CD4-positive, alpha-beta T cell treated with Interleukin-15 for 4 hours (primary cell): Measurements from ENCODE around the gene XPO5.
"Not testable (repeated sequence)": the region's sequence is repeated elsewhere in the genome, so short reads cannot be mapped to it uniquely, and the experiment has no call there.

Experiments used
- DNase-seq: peaks from one replicate; pipeline ENCODE4 v3.0.0-alpha.2; 2020; ENCODE audit warnings: low spot score

XPO5 gene

DNA sequence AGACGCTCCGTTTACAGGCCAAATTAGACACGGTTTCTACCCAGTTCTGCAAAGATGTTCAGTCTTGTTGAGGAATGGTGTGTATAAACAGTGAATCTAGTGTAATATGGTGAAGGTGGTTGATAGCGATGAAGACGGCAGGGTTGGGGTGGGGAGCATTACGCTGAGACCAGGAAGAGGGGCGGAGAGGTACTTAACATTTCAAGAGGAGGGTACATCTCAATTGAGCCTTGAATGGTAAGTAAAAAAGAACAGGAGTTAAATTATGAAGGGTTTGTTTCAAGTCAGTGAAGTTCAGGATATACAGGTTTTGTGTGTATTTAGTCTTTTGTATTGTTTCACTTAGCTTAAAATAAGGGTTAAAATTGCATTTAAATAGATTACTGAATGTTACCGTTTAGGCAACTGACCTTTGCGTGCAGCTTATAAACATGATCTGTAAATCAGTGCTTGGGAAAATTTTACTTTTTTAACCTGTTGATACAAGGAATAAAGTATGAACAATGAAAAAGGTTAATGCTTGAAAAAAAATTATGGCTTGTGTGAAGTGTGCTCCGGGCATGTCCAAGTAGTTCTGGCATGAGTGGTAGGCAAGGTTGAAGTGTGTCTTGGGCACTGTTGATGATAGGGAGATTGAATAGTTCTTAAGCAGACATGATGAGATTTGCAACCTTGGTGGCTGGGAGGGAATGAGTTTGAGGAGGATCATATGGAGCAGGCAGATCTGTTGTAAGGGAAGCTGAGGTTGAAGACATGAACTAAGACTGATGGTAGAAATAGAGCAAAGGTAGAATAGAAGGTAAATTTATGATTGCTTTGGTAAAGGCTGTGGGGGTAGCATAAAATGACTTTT lies 58.1 kb downstream of the XPO5 start:
- DNase-seq: no peak

DNA sequence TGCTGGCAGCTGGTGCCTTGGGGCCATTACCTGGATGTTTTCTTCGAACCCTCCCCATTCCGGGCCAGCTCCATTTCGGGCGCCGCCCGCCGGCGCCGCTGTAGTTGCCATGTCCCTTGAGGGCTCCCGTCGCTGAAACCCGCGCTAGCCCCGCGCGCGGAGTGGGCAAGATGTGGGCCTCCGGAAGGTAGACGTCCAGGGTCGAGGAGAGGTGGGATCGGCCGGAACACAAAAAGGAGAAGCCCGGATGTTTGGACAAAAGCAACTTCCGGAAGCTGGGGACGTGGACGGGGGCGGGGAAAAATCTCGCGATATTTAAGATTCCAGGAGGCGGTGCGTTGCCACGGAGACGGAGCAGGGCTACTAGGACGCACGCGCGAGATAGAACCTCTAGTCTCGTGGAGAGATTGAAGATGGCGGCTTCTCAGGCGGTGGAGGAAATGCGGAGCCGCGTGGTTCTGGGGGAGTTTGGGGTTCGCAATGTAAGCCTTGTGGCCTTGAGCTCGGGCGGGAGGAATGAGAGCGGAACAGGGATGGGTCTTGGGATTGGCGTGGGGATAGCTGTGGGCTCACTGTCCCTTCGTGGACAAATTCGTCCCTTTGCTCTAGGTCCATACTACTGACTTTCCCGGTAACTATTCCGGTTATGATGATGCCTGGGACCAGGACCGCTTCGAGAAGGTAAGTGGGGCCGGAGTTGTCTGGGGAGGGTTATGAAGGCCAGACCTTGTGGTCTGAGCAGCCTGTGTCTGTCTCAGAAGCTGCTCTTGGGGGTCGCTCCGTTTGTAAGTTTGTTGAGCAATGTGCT lies 58.9 kb downstream of the XPO5 start, which contains the start of the genes POLR1C and YIPF3:
POLR1C (plus strand) TSS at position 393 of the 808 bp plus-strand sequence; CDS start at position 414, 21 bp downstream.
YIPF3 (minus strand) TSS at position 230 of the 808 bp plus-strand sequence; CDS start at position 111, 119 bp downstream.
- DNase-seq: peak; percentile 95

DNA sequence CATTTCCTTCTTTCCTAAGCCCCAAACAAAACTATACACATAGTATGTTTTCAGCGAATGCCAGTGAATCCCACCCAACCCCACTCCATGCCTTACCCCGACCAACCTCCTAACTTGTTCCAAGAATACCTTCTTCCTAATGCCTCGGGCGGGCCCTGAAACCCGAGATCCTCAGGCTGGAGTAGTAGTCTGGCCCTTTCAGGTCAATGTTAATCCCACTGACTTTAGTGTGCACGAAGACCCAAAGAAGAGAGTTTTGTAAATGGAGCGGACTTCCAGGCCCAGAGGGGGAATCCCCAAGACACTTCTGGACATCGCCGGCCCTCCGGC lies 59.5 kb downstream of the XPO5 start:
- no peak for DNase-seq

DNA sequence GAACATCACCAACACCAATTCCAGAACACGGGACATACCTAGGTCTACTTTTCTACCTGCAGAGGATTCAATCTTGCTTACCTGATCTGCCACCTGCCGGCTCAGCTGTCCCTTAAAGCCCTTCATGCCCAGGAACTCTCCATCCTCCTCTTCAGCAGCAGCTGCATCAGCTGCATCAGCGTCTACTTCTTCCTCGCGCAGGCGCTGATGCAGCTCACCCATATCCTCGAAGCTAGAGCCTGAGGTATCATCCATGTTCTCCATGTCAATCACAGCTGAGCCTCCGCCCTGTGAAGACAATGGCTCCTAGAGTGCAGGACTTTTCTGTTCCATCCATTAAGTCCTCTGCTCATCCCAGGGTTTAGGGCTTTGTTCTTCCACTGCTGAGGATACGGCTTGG lies 60.0 kb downstream of the XPO5 start:
- no peak for DNase-seq

DNA sequence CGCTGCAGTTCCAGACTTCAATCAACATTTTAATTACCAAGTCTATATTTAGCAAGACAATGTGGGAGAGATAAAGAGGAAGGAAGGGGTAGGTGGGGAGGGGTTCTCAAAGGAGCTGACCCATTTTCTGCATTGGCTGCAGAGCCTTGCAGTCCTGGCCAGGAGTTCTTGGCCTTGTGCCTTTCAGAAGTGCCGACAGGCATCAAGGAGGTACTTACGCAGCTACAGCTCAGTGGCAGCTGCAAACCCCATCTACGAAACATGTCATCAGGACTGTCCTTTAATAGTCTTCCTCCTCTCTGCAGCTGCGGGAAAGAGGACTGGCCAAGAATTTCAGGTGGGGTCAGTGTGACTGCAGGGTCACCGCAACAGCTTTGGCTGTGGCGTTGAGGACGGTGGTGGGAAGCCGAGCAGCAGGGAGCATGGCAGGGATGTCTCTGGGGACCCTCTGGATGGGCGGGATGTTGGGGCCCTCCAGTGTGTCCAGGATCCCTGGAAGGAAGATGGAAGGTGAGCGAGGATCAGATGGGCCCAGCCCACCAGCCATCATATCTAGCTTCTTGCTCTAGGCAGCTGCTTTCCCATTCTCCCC lies 63.9 kb downstream of the XPO5 start:
- no peak for DNase-seq

DNA sequence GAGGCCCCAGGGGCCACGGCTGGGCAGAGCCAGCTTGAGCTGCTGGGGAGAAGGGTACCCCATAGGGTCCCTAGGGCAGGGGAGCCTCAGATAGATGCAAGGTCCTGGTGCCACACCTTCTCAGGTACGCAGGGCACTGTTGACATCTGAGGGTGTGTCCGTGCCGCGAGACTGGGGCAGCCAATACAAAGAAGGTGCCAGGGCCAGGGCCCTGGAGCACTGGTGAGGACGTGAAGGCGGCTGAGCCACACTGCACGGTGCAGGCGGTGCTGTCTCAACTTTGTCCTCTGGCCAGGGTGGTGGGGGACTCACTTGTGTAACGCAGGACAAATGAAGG lies 65.0 kb downstream of the XPO5 start:
- no peak for DNase-seq

DNA sequence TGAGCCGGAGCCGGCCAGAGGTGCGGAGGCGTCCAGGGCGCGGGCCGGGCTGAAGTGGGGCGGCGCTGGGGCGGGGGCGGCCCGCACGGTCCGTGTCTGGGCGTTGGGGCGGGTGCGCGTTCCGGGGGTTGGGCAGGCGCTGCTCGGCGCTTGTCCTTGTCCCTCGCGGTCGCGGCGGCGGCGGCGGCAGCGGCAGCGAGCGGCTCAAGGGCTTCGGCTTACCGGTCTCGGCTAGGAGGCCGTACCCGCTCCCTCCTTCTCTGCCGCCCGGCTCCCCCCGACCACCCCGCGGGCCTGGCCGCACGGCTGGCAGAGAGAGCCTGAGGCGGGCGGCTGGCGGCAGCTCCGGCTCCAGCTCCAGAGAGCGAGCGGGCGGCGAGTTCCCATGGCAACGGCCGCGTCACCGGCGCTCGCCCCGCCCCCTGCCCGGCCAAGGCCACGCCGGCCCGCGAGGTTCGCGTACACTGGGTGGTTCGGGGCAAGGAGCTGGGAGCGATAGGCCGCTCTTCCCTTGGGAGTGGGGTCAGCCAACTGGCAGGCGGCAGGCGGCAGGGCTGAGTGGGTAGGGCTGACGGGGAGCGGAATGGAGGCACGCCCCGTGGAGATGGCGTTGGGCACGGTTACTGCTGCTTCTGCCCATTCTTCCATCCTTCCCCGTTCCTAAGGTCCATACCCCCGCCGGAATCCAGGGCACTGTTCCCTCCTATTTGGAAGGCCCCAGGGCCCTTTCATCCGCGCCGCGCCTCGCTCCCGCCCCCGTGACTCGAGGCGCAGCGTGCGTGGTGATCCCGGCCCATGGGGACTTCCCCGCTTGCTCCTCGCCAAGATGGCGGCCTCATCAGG lies 65.6 kb downstream of the XPO5 start, which contains the start of gene LRRC73:
LRRC73 (minus strand) TSS at position 363 of the 843 bp plus-strand sequence. CDS start 561 bp downstream, outside the sequence.
- peak; percentile 74 for DNase-seq

DNA sequence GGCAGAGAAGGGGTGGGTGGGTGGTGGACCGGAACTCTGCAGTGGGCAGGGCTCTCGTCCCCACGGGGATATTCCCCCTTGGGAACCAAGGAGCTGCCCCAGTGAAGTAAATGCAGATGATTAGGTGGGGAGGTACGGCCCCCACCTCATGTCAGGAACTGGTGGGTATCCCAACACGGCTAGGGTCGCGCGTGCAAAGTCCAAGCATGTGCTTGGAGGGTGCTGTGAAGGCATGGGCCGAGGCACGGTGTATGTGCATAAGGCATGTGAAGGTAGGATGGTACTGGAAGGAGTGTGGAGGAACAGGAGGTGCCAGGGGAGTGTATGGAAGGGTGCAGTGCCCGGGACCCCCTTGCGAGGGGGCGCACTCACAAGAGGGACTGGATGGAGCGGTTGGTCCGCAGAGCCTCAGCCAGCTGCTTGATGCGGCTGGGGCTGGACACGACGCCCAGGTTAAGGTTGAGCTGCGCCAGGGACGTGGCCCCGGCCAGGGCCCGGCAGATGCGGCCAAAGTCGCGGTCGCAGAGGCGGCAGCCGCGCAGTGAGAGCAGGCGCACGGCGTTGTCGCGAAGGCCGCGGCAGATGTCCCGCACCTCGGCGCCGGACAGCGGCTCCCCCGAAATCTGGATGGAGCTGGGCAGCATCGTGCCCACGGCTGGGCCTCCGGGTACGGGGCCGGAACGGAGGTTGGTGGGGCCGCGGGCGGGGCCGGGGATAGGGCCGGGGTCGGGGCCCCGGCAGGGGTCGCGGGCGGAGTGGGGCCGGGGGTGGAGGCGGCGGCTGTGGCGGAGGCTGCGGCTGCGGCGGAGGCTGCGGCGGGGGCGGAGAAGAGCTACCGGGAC lies 66.5 kb downstream of the XPO5 start:
- DNase-seq: no peak

DNA sequence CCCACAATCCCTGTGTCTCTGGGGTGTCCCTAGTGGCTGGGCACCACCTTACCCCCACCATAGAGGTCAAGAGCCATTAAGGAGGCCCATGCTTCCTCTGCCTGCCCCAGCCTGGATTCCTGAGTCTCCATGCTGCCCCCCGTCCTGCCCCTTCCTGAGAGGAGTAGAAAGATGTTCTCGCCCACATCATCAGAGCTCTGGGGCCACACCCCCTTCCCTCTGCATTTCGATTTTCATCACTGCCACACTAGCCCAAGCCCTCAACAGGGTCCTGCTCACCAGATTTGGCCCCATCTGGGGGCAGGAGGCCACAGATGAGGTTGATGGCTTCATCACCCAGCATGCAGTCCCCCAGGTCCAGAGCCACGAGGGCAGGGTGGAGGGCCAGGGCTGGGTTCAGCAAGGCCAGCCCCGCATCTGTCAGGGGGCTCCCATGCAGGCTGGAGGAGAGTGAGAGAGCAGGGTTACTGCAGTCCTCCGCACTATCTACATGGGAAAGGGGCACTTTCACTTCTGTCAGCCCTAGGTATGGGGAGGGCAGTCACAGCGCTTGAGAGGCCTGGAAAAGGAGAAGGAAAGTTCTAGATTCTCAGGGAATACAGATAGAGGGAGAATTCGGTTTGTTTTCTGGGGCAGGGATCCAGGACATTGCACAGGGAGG lies 67.2 kb downstream of the XPO5 start:
- no peak for DNase-seq

DNA sequence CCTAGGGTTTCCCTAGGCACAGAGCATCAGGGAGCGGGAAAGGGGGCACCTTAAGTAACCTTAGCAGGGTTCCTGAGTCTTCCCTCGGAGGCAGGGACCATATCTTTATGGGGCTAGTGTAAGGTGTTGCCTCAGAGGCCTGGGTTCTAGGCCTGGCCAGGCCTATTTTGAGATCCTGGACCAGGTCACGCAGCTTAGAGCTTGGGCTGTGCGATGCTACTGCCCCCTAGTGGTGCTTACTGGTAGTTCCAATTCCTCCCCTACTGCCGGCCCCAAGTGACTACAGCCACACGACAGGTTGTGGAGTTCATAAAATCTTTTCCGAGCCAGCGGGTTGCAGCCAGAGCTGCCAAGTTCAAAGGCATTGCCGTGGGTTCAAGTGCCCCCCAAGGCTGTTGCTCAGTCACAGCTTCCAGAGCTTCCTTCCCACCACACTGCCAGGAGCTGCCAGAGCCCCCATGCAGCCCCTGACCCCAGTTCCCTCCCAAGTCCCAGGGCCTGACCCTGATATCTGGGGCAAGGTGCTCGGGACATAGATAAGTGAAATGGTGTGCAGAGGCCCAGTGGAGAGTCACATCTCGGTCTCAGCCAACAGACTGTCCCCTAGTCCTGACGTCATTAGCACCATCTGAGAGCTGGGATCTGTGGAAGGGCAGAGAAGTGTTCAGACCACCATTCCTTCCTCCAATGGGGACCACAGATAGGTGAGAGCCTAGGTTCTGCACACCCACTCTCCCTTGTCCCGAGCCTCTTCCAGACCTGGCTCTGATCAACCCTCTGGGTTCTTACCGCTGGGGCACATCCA lies 69.0 kb downstream of the XPO5 start:
- DNase-seq: peak; percentile 83

DNA sequence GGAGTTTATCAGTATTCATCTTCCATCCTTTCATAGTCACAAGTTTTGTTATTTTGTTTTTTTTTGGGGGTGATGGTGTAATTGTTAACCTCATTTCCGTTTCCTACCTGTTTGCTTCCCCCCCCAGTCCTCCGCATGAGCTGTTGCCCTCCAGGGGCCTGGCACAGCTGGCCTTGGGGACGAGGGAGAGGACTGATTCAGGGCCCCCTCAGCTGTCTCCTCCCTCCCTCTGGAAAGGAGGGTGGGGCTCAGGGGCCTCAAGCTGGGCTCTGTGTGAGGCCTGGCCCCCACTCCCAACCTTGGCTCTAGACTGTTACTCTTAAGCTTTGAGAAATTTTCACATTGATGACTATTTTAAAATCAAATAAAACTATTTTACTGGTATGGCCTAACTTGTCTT lies 69.7 kb downstream of the XPO5 start:
- DNase-seq: no peak

DNA sequence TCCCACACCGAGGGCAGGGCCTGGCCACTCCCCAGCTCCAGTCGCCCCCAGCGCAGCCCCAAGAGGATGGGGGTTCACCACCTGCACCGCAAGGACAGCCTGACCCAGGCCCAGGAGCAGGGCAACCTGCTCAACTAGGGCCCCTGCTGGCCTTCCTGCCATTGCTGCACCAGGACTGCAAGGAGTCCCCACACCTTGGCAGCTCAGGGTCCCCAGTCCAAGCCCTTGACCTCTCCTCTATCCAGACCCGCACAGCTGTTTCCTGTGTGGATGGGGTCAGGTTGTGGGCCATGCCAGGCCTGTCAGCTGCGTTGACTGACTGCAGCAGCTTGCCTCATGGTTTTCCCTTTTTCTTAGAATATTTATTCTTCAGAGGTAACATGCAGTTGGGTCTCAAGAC lies 70.1 kb downstream of the XPO5 start:
- no peak for DNase-seq

DNA sequence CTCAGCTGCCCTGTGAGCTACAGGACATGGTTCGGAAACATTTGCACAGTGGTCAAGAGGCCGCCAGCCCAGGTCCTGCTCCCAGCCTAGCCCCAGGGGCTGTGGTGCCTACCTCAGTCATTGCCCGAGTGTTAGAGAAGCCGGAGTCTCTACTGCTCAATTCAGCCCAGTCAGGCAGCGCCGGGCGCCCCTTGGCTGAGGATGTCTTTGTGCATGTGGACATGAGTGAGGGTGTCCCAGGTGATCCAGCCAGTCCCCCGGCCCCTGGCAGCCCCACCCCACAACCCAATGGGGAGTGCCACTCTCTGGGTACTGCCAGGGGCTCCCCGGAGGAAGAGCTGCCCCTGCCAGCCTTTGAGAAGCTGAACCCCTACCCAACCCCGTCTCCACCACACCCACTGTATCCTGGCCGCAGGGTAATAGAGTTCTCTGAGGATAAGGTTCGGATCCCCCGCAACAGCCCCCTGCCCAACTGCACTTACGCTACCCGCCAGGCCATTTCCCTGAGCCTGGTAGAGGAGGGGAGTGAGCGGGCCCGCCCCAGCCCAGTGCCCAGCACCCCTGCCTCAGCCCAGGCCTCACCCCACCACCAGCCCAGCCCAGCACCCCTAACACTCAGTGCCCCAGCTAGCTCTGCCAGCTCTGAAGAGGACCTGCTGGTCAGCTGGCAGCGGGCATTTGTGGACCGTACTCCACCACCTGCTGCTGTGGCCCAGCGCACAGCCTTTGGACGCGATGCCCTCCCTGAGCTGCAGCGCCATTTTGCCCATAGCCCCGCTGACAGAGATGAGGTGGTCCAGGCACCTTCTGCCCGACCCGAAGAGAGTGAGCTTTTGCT lies 70.9 kb downstream of the XPO5 start:
- no peak for DNase-seq

DNA sequence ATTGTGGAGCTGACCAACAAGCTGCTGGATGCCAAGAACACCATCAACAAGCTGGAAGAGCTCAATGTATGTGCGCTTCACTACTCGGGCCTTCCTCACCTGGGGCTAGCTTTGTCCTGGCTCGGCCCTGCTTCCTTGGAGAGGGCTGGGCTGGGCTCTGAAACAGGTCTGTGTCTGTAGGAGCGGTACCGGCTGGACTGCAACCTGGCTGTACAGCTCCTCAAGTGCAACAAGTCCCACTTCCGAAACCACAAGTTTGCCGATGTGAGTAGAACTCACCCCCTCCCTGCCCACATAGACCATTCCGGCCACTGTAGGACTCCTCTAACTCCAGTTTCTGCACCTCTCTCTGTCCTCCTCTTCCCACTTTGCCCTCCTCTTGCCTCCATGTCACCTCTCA lies 72.4 kb downstream of the XPO5 start:
- no peak for DNase-seq

DNA sequence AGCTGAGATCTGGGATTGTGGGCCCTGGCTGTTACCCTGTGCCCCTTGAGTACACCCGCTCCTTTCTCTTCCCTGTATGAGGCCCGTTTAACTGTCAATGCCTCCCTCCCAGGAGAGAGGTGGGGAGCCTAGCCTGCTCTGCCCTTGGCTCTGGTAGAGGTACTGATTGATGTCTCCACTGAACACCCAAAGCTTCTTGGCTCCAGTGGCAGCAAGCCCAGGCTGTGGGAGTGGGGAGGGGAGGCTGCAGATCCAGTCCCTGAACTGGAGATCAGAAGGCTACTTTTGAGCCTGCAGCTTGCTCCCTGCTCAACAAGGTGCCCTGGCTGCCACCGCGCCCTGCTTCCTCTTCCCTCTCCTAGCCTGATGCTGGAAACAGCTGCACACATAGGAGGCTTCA lies 73.2 kb downstream of the XPO5 start:
- no peak for DNase-seq

DNA sequence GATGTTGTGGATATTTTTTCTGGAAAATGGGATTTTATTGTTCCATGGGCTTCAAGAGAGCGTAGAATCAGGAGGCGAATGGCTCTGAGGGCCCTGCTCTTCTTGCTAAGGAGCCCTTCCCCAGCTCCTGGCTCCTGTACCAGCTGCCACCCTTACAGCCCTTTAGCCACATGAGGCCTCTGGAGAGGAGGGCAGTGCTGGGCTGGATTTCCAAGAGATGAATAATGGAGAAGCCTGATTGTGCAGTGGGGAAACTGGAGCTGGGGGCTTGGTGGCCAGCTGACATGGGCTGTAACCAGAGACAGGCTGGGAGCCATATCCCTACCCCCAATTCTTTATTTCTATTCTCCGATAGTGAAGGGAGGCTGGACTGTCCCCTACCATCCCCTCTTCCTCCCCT lies 74.9 kb downstream of the XPO5 start:
- no peak for DNase-seq

DNA sequence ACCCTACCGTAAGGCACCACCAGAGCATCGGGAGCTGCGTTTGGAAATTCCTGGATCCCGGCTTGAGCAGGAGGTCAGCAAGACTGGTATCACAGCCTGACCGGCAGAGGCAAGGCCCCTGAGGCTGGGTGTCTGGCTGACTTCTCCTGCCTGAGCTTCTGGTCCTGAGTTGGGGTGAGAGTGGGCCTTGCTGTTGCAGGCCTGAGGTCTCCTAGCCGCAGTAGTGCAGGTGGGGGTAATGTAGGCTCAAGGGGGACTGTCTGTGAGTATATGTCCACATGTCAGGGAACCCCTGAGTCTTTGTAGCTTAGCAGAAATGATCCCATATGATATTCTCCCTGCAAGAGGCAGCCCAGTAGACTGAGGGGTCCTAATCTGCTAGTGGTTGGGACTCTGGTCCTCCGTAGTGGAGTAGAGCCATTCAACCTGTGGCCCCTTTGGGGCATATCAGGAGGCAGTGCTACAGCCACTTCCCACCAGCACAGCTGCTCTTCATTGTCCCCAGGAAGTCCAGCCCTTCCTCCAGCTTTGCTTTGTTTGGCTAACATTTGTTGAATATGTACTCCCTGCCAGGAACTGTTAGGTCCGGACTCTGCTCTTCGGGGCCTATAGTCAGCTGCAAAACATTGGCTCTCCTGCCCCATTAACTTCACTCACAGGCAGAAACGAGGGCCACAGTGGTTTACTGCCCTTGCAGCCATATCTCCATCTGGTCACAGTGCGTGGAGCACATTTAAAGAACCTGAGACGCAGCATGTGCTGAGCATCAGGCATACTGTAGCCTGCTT lies 76.6 kb downstream of the XPO5 start:
- no peak for DNase-seq

DNA sequence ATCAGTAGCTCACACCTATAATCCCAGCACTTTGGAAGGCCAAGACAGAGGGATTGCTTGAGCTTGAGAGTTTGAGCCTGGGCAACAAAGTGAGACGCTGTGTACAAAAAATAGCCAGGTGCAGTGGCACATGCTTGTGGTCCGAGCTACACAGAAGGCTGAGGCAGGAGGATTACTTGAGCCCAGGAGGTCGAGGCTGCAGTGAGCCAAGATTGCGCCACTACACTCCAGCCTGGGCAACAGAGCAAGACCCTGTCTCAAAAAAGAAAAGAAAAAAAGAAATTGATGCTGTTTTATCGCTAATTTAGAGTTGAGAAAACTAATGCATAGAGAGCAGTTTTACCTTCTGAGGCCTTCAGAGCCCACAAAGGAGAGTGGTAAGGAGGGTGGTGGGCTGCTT lies 77.5 kb downstream of the XPO5 start:
- DNase-seq: not testable (repeated sequence)
